OCI-LY3 (cell line): ENCODE data around the gene CTRL.

Experiments used
- CTCF ChIP-seq: fragments of 200-600, 300-600 bp; sonication (generic); IDR thresholded peaks from 2 replicates; pipeline ENCODE4 v1.5.1; 2014; ENCODE audit warnings: antibody characterized with exemption, low read length, low read depth
- EZH2phosphoT487 ChIP-seq: fragments of 200-600 bp; shearing (Covaris generic); IDR thresholded peaks from 2 replicates; pipeline ENCODE4 v1.6.1; 2018; ENCODE audit warnings: antibody characterized with exemption, mixed run types, low read depth

GRCh38 chr16:67930191-67930590 lies 1.5 kb downstream of the CTRL start:
- TF ChIP-seq CTCF (no peak), EZH2phosphoT487 (no peak)
